WERI-Rb-1 (cell line): ENCODE data around the gene PSMB4.

ENCODE experiments used
- DNase-seq: peaks from one replicate; pipeline ENCODE4 v3.0.0-alpha.2; 2020
- H3K27ac ChIP-seq: fragments of 250-450 bp; sonication (Bioruptor Pico); 2 replicates; pipeline ENCODE4 v1.5.1; 2020; ENCODE audit warnings: mild to moderate bottlenecking, moderate library complexity
- H3K27me3 ChIP-seq: fragments of 250-450 bp; sonication (Bioruptor Pico); 2 replicates; pipeline ENCODE4 v1.5.1; 2021; ENCODE audit warnings: mild to moderate bottlenecking, low read depth, moderate library complexity; ENCODE audit not compliant: insufficient read depth, severe bottlenecking
- H3K36me3 ChIP-seq: fragments of 250-450 bp; sonication (Bioruptor Pico); 2 replicates; pipeline ENCODE4 v1.5.1; 2020; ENCODE audit warnings: mild to moderate bottlenecking, moderate library complexity
- H3K4me3 ChIP-seq: 2 replicates; pipeline ENCODE4 v1.5.1; 2011; ENCODE audit warnings: low read depth, mild to moderate bottlenecking, control low read depth, low read length
- H3K9me3 ChIP-seq: fragments of 250-450 bp; sonication (Bioruptor Pico); 2 replicates; pipeline ENCODE4 v1.5.1; 2021; ENCODE audit warnings: mild to moderate bottlenecking, moderate library complexity; ENCODE audit not compliant: severe bottlenecking
- TF ChIP-seq, protein P1 (sequence below): IDR thresholded peaks from 2 replicates; pipeline ENCODE4 v1.5.1; 2011; ENCODE audit warnings: low read depth, mild to moderate bottlenecking, control low read depth, inconsistent platforms, low read length

PSMB4 gene

GRCh38 chr1:151369621-151370048, 29.7 kb upstream of the PSMB4 start:
- H3K4me3 ChIP-seq = no peak overlapping the region
- no peaks in the 10 kb centered on the region for H3K9me3 ChIP-seq
- no peak for DNase-seq
- H3K36me3 ChIP-seq = no peaks in the 10 kb centered on the region
- H3K27ac ChIP-seq = no peak overlapping the region
- TF ChIP-seq, protein P1, sequence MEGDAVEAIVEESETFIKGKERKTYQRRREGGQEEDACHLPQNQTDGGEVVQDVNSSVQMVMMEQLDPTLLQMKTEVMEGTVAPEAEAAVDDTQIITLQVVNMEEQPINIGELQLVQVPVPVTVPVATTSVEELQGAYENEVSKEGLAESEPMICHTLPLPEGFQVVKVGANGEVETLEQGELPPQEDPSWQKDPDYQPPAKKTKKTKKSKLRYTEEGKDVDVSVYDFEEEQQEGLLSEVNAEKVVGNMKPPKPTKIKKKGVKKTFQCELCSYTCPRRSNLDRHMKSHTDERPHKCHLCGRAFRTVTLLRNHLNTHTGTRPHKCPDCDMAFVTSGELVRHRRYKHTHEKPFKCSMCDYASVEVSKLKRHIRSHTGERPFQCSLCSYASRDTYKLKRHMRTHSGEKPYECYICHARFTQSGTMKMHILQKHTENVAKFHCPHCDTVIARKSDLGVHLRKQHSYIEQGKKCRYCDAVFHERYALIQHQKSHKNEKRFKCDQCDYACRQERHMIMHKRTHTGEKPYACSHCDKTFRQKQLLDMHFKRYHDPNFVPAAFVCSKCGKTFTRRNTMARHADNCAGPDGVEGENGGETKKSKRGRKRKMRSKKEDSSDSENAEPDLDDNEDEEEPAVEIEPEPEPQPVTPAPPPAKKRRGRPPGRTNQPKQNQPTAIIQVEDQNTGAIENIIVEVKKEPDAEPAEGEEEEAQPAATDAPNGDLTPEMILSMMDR = 0 out of 2 replicates have a peak, but pooled peaks have one; percentile 4
- no peaks in the 10 kb centered on the region for H3K27me3 ChIP-seq

GRCh38 chr1:151370211-151370911, 29.0 kb upstream of the PSMB4 start:
- Histone ChIP-seq H3K4me3 (no peak overlapping the region), H3K36me3 (no peaks in the 10 kb centered on the region), H3K9me3 (no peaks in the 10 kb centered on the region), H3K27me3 (no peaks in the 10 kb centered on the region), H3K27ac (no peak overlapping the region)
- no peak for DNase-seq
- TF ChIP-seq, protein P1 = no peak

DNA sequence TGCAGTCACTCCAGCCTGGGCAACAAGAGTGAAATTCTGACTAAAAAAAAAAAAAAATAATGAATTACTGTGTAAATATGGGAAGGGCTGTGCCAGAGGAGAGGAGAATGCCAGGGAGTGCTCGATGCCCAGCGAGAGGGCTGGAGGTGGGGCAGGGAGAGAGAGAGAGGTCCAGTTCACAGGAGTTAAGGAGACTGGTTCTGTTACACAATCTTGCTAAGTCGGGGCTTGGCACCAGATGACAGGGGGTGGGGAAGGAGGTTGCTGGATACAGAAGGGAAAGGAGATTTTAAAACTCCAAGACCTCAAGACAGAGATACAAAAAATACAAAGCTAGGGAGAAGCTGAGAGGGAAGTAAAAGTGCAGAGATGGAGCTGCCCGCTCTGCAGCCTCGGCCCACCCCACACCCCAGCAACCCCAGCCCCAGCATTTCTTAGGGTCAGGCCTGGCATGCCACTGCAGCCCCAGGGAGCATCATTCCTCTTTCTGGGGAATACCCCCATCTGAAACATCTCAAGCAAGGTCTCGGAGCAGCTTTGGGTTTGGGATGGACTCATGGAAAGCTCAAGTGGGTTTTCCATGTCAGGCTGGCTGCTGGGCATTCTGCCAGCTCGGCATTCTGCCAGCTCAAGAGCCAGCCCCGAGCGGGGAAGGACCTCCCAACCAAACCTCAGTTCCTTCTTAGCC, 27.9 kb upstream of the PSMB4 start:
- Histone ChIP-seq H3K36me3 (no peaks in the 10 kb centered on the region), H3K4me3 (no peak overlapping the region), H3K27me3 (no peaks in the 10 kb centered on the region), H3K9me3 (no peaks in the 10 kb centered on the region), H3K27ac (no peak overlapping the region)
- TF ChIP-seq, protein P1 = no peak
- no peak for DNase-seq

- H3K36me3 ChIP-seq = no peaks in the 10 kb centered on the region
- H3K4me3 ChIP-seq = peak within 1 kb of the TSS; percentile 9; the same call in 1 of the 2 replicates
- no peaks in the 10 kb centered on the region for H3K9me3 ChIP-seq
- no peaks in the 10 kb centered on the region for H3K27me3 ChIP-seq
- DNase-seq = peak; percentile 62
- H3K27ac ChIP-seq = peak within 1 kb of the TSS; percentile 12; the same call in 1 of the 2 replicates
- TF ChIP-seq, protein P1 = no peak
Observed at GRCh38 chr1:151372058-151372934, 27.1 kb upstream of the PSMB4 start, which contains the start of gene SELENBP1. Gene SELENBP1, minus strand, starts transcription at chr1:151372705. Its CDS starts 64 bp downstream, at chr1:151372641.

- Histone ChIP-seq H3K27me3 (no peaks in the 10 kb centered on the region), H3K36me3 (no peaks in the 10 kb centered on the region), H3K9me3 (no peaks in the 10 kb centered on the region), H3K27ac (no peak overlapping the region), H3K4me3 (no peak overlapping the region)
- no peak for DNase-seq
- TF ChIP-seq, protein P1 = no peak
Observed at GRCh38 chr1:151373196-151373595, 26.2 kb upstream of the PSMB4 start.
